GM08714 (cell line): ENCODE results near the gene ZNF775.
A peak's percentile ranks its signal among the peaks of the same experiment; 100 is the strongest.

ENCODE experiments used
- H3K4me3 ChIP-seq: fragments of 200-500 bp; sonication (Bioruptor generic); 2 replicates; pipeline ENCODE4 v1.5.1; 2014; ENCODE audit warnings: mild to moderate bottlenecking, low read length, inconsistent platforms
- ZNF274 ChIP-seq: IDR thresholded peaks from 2 replicates; pipeline ENCODE4 v1.6.1; 2012; ENCODE audit warnings: mild to moderate bottlenecking, low read depth, low read length

Gene ZNF775

GRCh38 chr7:150401861-150402631 is 22.9 kb downstream of the ZNF775 start:
- no peak overlapping the region for H3K4me3 ChIP-seq
- TF ChIP-seq ZNF274: no peak

DNA sequence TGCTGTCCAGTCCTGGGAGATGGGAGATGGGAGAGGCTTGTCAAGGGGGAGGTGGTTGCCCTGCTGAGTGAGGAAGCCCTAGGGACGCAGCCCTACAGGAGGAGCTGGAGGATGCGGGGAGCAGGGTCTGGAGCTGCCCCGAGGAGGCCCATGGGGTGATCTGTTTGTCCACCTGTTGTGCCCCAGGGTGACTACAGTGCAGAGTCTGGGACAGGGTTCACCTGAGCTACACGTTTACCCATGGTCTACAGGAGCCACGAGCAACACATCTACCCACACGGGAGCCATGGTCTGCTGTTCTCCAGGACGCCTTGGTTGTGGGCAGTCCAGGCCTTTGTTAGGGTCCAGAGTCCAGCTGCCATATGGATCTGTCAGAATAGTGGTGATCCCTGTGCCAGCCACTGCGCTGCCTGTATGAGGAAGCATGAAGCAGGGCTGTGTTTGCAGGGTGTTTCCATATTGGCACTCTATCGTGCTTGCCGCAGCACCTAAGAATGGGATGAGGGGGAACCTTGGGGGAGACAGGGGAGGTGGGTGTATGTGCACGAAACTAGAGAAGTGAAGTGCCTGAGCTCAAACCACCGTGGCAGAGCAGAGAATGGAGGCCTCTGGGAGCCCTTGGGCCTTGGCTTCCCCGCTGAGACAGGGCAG is 23.7 kb downstream of the ZNF775 start:
- H3K4me3 ChIP-seq: no peak overlapping the region
- TF ChIP-seq ZNF274: no peak

DNA sequence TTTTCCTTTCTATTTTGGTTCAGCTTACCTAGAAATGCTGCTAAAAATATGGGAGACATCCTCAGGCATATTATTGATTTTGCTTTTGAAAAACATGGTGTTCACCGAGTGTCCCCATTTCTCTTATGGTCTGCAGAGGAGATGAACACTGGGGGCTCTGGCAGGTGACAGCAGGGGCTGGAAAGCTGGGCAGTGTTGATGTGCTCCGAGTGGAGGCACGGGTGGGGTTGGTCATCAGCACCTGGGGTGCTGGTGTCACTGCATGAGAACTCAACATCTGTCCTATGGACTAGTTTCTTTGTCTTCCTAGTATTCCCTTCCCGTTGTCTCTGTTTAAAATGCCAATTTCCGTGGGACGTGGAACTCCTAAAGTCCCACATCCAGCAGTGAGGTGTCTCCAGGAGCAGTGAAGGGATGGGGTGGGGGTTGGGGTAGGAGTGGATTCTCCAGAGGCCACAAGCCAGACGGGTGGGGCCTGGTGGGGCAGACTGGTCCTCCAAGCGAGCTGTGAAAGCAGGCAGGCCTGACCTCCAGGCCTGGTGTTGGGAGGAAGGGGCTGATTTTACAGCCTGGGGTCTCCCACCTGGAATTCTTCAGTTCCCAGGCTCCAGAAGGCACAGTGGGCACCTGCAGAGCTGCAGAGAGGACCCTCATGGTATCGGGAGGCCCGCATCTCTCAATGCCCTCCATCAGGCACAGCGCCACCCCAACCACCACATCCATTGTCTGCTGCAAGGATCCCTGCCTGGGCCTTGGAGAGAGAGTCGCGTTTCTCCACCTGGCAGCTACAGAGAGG is 24.4 kb downstream of the ZNF775 start:
- peak overlapping the region; percentile 73; the same call in 1 of the 2 replicates for H3K4me3 ChIP-seq

DNA sequence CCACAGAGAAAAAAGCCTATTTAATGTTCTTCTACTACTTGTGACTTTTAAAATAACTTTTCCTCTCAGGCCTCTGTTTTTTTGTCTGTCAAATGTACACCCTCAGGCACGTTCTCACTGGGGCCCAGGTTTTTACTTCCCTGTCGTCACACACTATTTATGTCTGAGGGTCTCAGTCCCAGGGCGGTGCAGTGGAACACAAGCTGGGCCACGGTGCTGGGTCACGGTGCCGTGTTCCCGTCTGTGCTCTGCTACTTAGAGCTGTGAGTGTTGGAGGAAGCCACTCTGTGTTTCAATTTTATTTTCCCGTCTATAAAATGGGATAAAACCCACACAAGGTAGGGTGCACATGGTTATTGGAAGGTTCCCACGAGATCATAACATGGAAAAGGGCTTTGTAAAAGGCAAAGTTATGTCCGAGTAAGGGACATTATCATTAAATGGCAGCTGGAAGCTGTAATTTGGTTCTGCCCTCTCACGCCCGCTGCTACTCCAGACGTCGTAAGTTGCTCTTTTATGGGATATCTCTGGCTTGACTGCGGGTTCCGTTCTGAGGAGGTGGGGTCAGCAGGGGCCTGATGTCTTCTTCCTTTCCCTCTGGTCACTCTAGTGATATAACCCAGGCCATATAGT is 25.2 kb downstream of the ZNF775 start:
- TF ChIP-seq ZNF274: no peak
- peak overlapping the region; percentile 73; the same call in 1 of the 2 replicates for H3K4me3 ChIP-seq

More for the DNA sequence above, 24.4 kb downstream of the ZNF775 start:
- no peak for TF ChIP-seq ZNF274

GRCh38 chr7:150404805-150405583 is 25.9 kb downstream of the ZNF775 start:
- TF ChIP-seq ZNF274: no peak
- H3K4me3 ChIP-seq: peak overlapping the region; percentile 73; the same call in 1 of the 2 replicates

- TF ChIP-seq ZNF274: no peak
- H3K4me3 ChIP-seq: peak overlapping the region; percentile 73
Observed at GRCh38 chr7:150405584-150406311, 26.6 kb downstream of the ZNF775 start.

DNA sequence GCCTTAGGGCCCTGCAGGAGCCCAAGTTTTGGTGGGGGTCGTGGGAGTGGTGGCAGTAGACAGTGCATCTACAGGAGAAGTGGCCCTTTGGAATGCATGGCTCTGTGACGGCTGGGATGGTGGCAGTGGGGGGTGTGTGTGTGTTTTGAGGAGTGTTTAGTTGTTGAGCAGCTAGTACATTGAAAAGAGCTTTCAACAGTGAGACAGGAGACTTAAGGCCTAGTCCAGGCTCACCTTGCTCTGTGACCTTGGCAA is 27.1 kb downstream of the ZNF775 start:
- TF ChIP-seq ZNF274: no peak
- peak overlapping the region; percentile 73; the same call in 1 of the 2 replicates for H3K4me3 ChIP-seq

DNA sequence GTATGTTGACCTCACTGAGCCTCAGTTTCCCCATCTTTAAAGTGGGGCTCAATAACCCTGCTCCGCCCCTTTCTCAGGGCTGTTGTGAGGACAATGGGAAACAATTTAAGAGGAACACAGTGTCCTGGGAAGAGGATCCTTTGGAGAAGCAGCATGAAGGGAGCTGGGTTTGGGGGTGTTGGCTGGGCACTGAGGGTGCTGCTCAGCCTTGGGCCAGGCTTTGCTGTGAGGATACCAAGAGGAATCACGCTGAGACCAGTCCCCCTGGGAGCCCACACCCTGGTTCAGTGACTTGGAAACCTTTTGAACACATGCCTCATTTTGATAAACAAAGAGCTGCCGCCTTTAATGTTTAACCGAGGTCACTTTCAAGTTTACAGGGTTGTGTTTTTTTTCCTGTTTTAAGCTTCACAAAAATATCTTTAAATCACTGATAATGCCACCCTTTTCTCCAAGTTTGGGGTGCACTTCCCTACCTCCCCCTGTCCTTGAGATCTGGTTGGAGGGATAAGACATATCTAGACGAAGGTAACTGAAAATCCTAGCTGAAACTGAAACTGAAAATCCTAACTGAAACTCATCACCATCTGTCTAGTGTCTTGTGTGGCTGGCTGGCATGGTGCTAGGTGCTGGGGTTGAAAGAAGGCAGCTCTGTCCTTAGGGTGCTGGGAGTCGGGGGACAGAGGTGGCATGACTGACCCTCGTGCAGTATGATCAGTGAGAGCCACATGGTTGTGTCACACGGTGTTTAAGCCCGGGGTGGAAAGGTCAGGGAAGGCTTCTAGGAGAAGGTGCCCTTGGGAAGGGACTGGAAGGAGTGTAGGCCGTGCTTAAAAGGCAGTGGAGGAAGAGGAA is 27.7 kb downstream of the ZNF775 start:
- no peak for TF ChIP-seq ZNF274
- peak overlapping the region; percentile 73; the same call in 1 of the 2 replicates for H3K4me3 ChIP-seq

GRCh38 chr7:150407588-150408392 is 28.7 kb downstream of the ZNF775 start:
- no peak for TF ChIP-seq ZNF274
- H3K4me3 ChIP-seq: no peak overlapping the region

DNA sequence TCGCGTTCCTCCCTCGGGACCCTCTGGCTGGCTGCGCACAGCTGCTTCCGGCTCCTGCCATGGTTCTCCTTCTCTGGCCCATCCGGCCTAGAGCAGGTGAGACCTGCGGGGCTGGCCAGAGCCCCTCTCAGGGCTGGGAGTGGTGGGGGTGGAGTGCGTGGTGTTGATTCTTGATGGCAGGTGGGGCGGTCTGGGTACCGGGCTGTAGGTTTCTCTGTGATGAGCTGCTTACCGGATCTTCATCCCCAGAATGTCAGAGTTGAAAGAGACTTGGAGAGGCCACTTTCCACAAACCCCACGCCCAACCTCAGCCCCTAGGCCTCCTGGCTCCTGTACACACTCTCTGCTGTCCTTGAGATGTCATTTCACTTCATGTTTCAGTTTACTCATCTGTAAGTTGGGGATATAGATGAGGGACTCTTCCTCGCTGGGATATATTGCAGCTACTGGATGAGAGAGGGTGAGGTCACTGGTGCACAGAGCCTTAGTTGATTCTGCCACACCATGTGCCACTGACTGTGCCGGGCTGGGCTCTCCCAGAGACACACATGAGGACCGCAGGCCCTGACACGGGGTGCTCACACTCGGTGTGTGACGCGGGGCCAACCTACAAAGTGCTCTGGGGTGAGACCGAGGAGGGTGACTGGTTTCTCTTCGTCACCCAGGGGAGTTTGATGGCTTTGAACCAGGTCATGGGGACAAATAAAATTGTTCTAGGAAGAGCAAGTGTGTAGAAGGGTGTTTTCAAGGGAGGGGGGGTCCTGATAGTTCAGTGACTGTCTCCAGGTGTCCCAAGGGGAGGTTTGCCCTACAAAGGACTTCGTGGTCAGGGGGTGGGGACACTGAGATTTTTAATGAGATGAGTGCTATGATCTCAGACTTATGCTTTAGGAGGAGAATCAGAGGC is 29.5 kb downstream of the ZNF775 start:
- TF ChIP-seq ZNF274: no peak
- H3K4me3 ChIP-seq: no peak overlapping the region
